Measurements from ENCODE around the gene ACOT4.

The ACOT4 gene

DNA sequence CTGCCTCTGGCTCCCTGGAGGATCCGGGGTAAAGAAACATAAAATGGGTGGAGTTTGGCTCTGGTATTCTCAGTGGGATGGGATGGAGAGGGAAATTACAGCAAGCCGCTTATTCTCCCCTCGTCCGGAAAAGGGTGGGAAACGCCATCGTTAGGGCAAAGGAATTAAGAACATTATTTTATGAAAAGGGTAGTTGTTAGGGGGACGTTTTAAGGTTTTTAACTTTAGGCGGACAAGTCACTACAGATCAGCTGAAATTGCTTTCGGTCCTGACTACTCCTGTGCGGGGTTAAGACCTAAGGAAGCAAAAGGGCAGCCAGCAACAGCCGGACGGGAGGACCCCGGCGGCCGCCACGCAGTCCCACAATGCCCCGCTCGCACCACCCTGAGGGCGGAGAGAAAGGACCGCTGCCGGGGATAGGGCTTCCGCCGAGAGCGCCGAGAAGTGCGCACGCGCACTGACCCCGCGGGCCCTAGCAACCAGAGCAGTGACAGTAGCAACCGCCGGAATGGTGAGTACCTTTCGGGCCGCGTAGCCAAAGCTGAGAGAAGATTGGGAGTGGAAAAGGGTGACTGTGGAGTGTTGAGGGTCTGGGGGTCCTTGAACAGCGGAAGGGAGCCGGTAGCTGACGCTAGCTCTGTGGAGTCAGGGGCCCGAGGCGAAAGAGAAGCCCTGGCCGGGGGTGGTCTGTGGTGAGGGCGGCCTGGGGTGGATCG lies 53.0 kb downstream of the ACOT4 start, which contains the start of gene DNAL1:
Gene DNAL1, plus strand, starts transcription at position 456 of the 717 bp plus-strand sequence. Its CDS starts 54 bp downstream, at position 510.
- no peak within 1 kb of the TSS for H2AK5ac ChIP-seq (ENCODE audit: low read length, severe bottlenecking)
- H2BK5ac ChIP-seq (ENCODE audit: low read depth, low read length, poor library complexity, severe bottlenecking), result no peak within 1 kb of the TSS
- H3K27ac ChIP-seq (ENCODE audit: low read length, poor library complexity, severe bottlenecking), result peak within 1 kb of the TSS; percentile 97
- no peaks in the 10 kb centered on the region for H3K4me1 ChIP-seq (ENCODE audit: control insufficient read depth, insufficient read depth, low read depth, low read length)
- DNase-seq, result peak; percentile 92
- peak within 1 kb of the TSS; percentile 74 for H2BK15ac ChIP-seq (ENCODE audit: low read depth, poor library complexity, severe bottlenecking)
- peak within 1 kb of the TSS; percentile 6 for H4K91ac ChIP-seq (ENCODE audit: low read length)
- H3K79me1 ChIP-seq (replicated peaks; ENCODE audit: low read length, poor library complexity, severe bottlenecking), result peaks cover 9% of the 10 kb centered on the region
- H3K36me3 ChIP-seq (ENCODE audit: control insufficient read depth in 1 of 2, insufficient read depth in 2 of 2, low read depth in 1 of 2, low read length in 2 of 2), result no peaks in the 10 kb centered on the region
- peak within 1 kb of the TSS; percentile 92 for H3K9ac ChIP-seq (ENCODE audit: low read length)
- H2BK120ac ChIP-seq (ENCODE audit: low read depth, low read length), result no peak within 1 kb of the TSS
- H3K4me2 ChIP-seq (ENCODE audit: low read length, poor library complexity, severe bottlenecking), result peak within 1 kb of the TSS; percentile 71
- H4K8ac ChIP-seq (ENCODE audit: low read length), result peak within 1 kb of the TSS; percentile 72
- H2BK12ac ChIP-seq (ENCODE audit: low read length in 2 of 2), result no peak within 1 kb of the TSS
- under 1% methylated on average over 43 of the region's 43 CpGs for WGBS
- H3K4ac ChIP-seq (ENCODE audit: low read depth in 1 of 2, low read length in 2 of 2), result peak within 1 kb of the TSS in 1 of 2 experiments; percentile 86
- peak within 1 kb of the TSS; percentile 94 for H2AFZ ChIP-seq (ENCODE audit: low read depth, low read length)
- H3K23ac ChIP-seq (ENCODE audit: low read length in 2 of 2), result peak within 1 kb of the TSS in 1 of 2 experiments; percentile 9
- no peaks in the 10 kb centered on the region for H3K27me3 ChIP-seq (ENCODE audit: control insufficient read depth in 1 of 2, insufficient read depth in 1 of 2, low read length in 2 of 2)
- H3K14ac ChIP-seq (ENCODE audit: low read length in 2 of 2), result no peak within 1 kb of the TSS
- peak within 1 kb of the TSS; percentile 87 to 99 for H3K4me3 ChIP-seq (ENCODE audit: insufficient read depth in 1 of 2, low read depth in 1 of 2, low read length in 2 of 2)
- no peaks in the 10 kb centered on the region for H3K9me3 ChIP-seq (ENCODE audit: control insufficient read depth, low read length)
- H3K18ac ChIP-seq (ENCODE audit: low read depth in 1 of 2, low read length in 2 of 2), result peak within 1 kb of the TSS; percentile 55 to 62

GRCh38 chr14:73645248-73645610 lies 53.6 kb downstream of the ACOT4 start:
- DNase-seq, result no peak
- 15% methylated on average over 7 of the region's 7 CpGs for WGBS
- H3K18ac ChIP-seq (ENCODE audit: low read depth in 1 of 2, low read length in 2 of 2), result no peak overlapping the region

More at GRCh38 chr14:73645248-73645610, 53.6 kb downstream of the ACOT4 start:
- Histone ChIP-seq H3K4me2 (ENCODE audit: low read length, poor library complexity, severe bottlenecking) (peak overlapping the region; percentile 71), H3K36me3 (ENCODE audit: control insufficient read depth in 1 of 2, insufficient read depth in 2 of 2, low read depth in 1 of 2, low read length in 2 of 2) (no peaks in the 10 kb centered on the region), H3K27ac (ENCODE audit: low read length, poor library complexity, severe bottlenecking) (no peak overlapping the region), H3K9me3 (ENCODE audit: control insufficient read depth, low read length) (no peaks in the 10 kb centered on the region), H2BK12ac (ENCODE audit: low read length in 2 of 2) (no peak overlapping the region), H3K4me3 (ENCODE audit: insufficient read depth in 1 of 2, low read depth in 1 of 2, low read length in 2 of 2) (peak overlapping the region; percentile 87 to 99), H3K9ac (ENCODE audit: low read length) (peak overlapping the region; percentile 92), H2BK15ac (ENCODE audit: low read depth, poor library complexity, severe bottlenecking) (peak overlapping the region; percentile 74), H2AFZ (ENCODE audit: low read depth, low read length) (peak overlapping the region; percentile 94), H3K23ac (ENCODE audit: low read length in 2 of 2) (peak overlapping the region in 1 of 2 experiments; percentile 9), H3K4me1 (ENCODE audit: control insufficient read depth, insufficient read depth, low read depth, low read length) (no peaks in the 10 kb centered on the region), H4K8ac (ENCODE audit: low read length) (no peak overlapping the region), H2BK5ac (ENCODE audit: low read depth, low read length, poor library complexity, severe bottlenecking) (no peak overlapping the region), H3K27me3 (ENCODE audit: control insufficient read depth in 1 of 2, insufficient read depth in 1 of 2, low read length in 2 of 2) (no peaks in the 10 kb centered on the region), H2AK5ac (ENCODE audit: low read length, severe bottlenecking) (no peak overlapping the region), H4K91ac (ENCODE audit: low read length) (peak overlapping the region; percentile 6), H3K79me1 (replicated peaks; ENCODE audit: low read length, poor library complexity, severe bottlenecking) (peaks cover 12% of the 10 kb centered on the region), H3K14ac (ENCODE audit: low read length in 2 of 2) (no peak overlapping the region), H2BK120ac (ENCODE audit: low read depth, low read length) (no peak overlapping the region), H3K4ac (ENCODE audit: low read depth in 1 of 2, low read length in 2 of 2) (peak overlapping the region in 1 of 2 experiments; percentile 86)

Data from mesenchymal stem cell (in vitro differentiated cells and primary cell).